GM10266 (cell line): ENCODE data around the gene IRGQ.

Experiments
- DNase-seq: peaks from one replicate; pipeline ENCODE4 v3.0.0; 2012; ENCODE audit errors: extremely low spot score
- CTCF ChIP-seq: IDR thresholded peaks from 2 replicates; pipeline ENCODE4 v1.5.1; 2012; ENCODE audit warnings: mild to moderate bottlenecking, low read depth; ENCODE audit not compliant: control insufficient read depth, insufficient read depth; ENCODE audit errors: missing control alignments

The IRGQ gene

GRCh38 chr19:43595999-43596841 is at the start of gene IRGQ, which contains the start of gene ZNF576:
TSS of gene IRGQ (minus strand) at chr19:43596134. CDS start at chr19:43595338, 796 bp downstream.
TSS of gene ZNF576 (plus strand) at chr19:43596595. CDS start at chr19:43597109, 514 bp downstream.
- DNase-seq = peak; percentile 99
- no peak for TF ChIP-seq CTCF

- DNase-seq = no peak
- TF ChIP-seq CTCF = no peak
These were observed 48.2 kb upstream of the IRGQ start for GRCh38 chr19:43644181-43644580.

- DNase-seq = no peak
- no peak for TF ChIP-seq CTCF
These were observed 47.4 kb upstream of the IRGQ start for GRCh38 chr19:43643326-43643725.

- no peak for TF ChIP-seq CTCF
- no peak for DNase-seq
These were observed 46.6 kb upstream of the IRGQ start for GRCh38 chr19:43642531-43642930.

GRCh38 chr19:43641333-43641732 is 45.4 kb upstream of the IRGQ start:
- DNase-seq = no peak

GRCh38 chr19:43640424-43640757 is 44.5 kb upstream of the IRGQ start:
- no peak for DNase-seq
- no peak for TF ChIP-seq CTCF

More at GRCh38 chr19:43641333-43641732, 45.4 kb upstream of the IRGQ start:
- TF ChIP-seq CTCF = no peak
